ENCODE results near the gene TMEM229A. TPM values are rescaled to one million over a fixed set of nuclear protein-coding genes. Genes with fewer than 3 reads are reported as not detected.

TMEM229A gene
- total RNA-seq, 1 experiment from 2014 or later, result not detected

DNA sequence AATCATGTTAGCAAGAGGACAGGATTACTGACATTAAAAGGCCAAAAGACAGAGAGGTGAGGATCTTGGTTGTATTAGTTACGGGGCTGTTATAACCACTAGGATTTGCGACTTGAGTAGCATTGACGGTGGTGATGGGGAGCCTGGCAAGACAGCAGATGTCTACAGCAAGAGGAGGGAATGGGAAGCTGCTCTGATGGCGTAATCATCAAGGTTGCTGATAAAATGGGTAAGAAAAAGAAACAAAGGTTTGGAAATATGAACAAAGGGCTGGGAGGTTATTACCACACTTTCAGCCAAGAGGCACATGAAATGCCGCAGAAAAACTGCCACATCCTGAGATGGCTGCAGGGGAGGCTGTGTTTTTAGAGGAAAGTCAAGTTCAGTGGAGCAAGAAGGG lies 33.9 kb downstream of the TMEM229A start:
- H3K36me3 ChIP-seq, result no peaks in the 10 kb centered on the region
- no peaks in the 10 kb centered on the region for H3K9me3 ChIP-seq
- no peaks in the 10 kb centered on the region for H3K27me3 ChIP-seq
- no peak for DNase-seq
- no peak overlapping the region for H3K4me3 ChIP-seq

DNA sequence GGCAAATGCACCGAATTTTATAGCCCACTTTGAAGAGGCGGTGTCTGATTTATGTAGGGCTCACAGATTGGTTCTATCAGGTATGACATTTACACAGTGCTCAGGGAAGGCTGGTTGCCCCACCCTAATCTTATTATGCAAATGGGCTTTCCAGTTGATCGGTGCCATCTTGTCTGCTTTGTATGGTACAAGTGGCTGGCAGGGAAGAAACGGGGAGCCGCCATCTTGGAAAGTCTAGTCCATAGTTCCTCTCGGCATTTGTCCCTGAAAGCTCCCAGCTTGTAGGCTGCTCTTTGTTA lies 36.6 kb downstream of the TMEM229A start:
- H3K4me3 ChIP-seq, result no peak overlapping the region
- H3K36me3 ChIP-seq, result no peaks in the 10 kb centered on the region
- no peaks in the 10 kb centered on the region for H3K27me3 ChIP-seq
- no peak for DNase-seq
- H3K9me3 ChIP-seq, result no peaks in the 10 kb centered on the region

DNA sequence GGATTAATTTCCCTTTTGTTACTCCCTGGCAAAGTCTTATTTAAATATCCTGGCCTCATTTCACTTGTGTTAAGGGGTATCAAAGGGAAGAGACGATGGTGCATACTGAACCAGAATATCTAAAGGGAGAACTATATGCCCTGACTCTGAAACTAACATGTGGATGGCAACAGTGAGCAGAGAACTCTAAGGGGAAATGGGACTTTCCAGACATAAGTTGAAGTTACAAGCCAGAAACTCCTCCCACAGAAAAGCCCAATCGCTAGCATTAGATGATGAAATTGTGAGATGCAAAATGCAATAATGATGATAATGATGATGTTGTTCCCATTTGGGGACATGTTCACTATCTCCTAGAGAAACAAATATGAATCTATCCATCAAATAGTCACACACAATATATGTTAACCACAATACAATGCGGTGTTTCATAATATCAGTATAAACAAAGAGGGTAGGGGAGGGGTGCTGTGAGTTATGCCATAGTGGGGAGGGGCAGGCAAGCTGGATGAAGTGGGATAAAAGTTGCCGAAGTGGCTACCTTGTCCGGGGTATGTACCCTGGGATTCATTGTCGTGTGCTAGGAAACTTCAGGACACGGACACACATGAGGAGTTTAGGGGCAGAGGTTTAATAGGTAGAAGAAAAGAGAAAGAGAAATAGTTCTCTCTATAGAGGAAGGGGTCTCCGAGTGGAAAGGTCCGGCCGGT lies 37.1 kb downstream of the TMEM229A start:
- Histone ChIP-seq H3K27me3 (no peaks in the 10 kb centered on the region), H3K36me3 (no peaks in the 10 kb centered on the region), H3K9me3 (no peaks in the 10 kb centered on the region), H3K4me3 (no peak overlapping the region)
- DNase-seq, result no peak

- no peak for DNase-seq
- Histone ChIP-seq H3K4me3 (no peak overlapping the region), H3K36me3 (no peaks in the 10 kb centered on the region), H3K9me3 (no peaks in the 10 kb centered on the region), H3K27me3 (no peaks in the 10 kb centered on the region)
Measured at GRCh38 chr7:123994449-123994848, 38.4 kb downstream of the TMEM229A start.

GRCh38 chr7:123993996-123994395 lies 38.9 kb downstream of the TMEM229A start:
- Histone ChIP-seq H3K36me3 (no peaks in the 10 kb centered on the region), H3K27me3 (no peaks in the 10 kb centered on the region), H3K9me3 (no peaks in the 10 kb centered on the region), H3K4me3 (no peak overlapping the region)
- no peak for DNase-seq

GRCh38 chr7:123992913-123993518 lies 39.9 kb downstream of the TMEM229A start:
- no peaks in the 10 kb centered on the region for H3K9me3 ChIP-seq
- DNase-seq, result no peak
- no peaks in the 10 kb centered on the region for H3K36me3 ChIP-seq
- H3K27me3 ChIP-seq, result no peaks in the 10 kb centered on the region
- no peak overlapping the region for H3K4me3 ChIP-seq

- Histone ChIP-seq H3K36me3 (no peaks in the 10 kb centered on the region), H3K27me3 (no peaks in the 10 kb centered on the region), H3K9me3 (no peaks in the 10 kb centered on the region), H3K4me3 (no peak overlapping the region)
- no peak for DNase-seq
Measured at GRCh38 chr7:123987445-123987844, 45.4 kb downstream of the TMEM229A start.

Other genes with a start within 250 kb of the TMEM229A start
- not detected in 2 replicates for gene HYAL4, start 187.9 kb downstream of the TMEM229A start, total RNA-seq (2014; rRNA removed; shearing (Covaris generic); ENCODE audit: low replicate concordance)
- not detected in 2 replicates for gene SPAM1, start 107.8 kb downstream of the TMEM229A start, total RNA-seq (2014; rRNA removed; shearing (Covaris generic); ENCODE audit: low replicate concordance)

All from MG63 (cell line).